Activated naive CD4-positive, alpha-beta T cell treated with anti-CD3 and anti-CD28 coated beads, Interleukin-2, amount 50 U/mL, for 16 hours (primary cell): ENCODE results near the gene PSMB8.
"Not testable (repeated sequence)": the region's sequence is repeated elsewhere in the genome, so short reads cannot be mapped to it uniquely, and the experiment has no call there.

Experiments
- DNase-seq: peaks from one replicate; pipeline ENCODE4 v3.0.0-alpha.2; 2020

PSMB8 gene

GRCh38 chr6:32843979-32844838 lies at the start of gene PSMB8:
Gene PSMB8 (minus strand): TSS chr6:32844047. CDS start chr6:32843996, 51 bp downstream.
- peak; percentile 97 for DNase-seq

- DNase-seq = no peak
These were observed 47.0 kb upstream of the PSMB8 start for GRCh38 chr6:32890831-32891230.

GRCh38 chr6:32889533-32889932 lies 45.7 kb upstream of the PSMB8 start:
- DNase-seq = no peak

- no peak for DNase-seq
These were observed 44.7 kb upstream of the PSMB8 start for GRCh38 chr6:32888576-32888975.

GRCh38 chr6:32887616-32888015 lies 43.8 kb upstream of the PSMB8 start:
- DNase-seq = no peak

GRCh38 chr6:32886681-32887383 lies 43.0 kb upstream of the PSMB8 start:
- DNase-seq = no peak

- no peak for DNase-seq
These were observed 41.9 kb upstream of the PSMB8 start for GRCh38 chr6:32885698-32886286.

- no peak for DNase-seq
These were observed 39.9 kb upstream of the PSMB8 start for GRCh38 chr6:32883789-32884188.

- DNase-seq = no peak
These were observed 39.0 kb upstream of the PSMB8 start for GRCh38 chr6:32882879-32883250.

- DNase-seq = not testable (repeated sequence)
These were observed 37.1 kb upstream of the PSMB8 start for GRCh38 chr6:32880962-32881361.

GRCh38 chr6:32879691-32880090 lies 35.8 kb upstream of the PSMB8 start:
- no peak for DNase-seq

GRCh38 chr6:32876603-32877002 lies 32.8 kb upstream of the PSMB8 start:
- DNase-seq = no peak

- DNase-seq = not testable (repeated sequence)
These were observed 30.1 kb upstream of the PSMB8 start for GRCh38 chr6:32873947-32874346.

- DNase-seq = peak; percentile 86
These were observed 24.5 kb upstream of the PSMB8 start for GRCh38 chr6:32868257-32868788.

- no peak for DNase-seq
These were observed 23.9 kb upstream of the PSMB8 start for GRCh38 chr6:32867554-32868256.

GRCh38 chr6:32867022-32867477 lies 23.2 kb upstream of the PSMB8 start:
- DNase-seq = no peak

GRCh38 chr6:32865724-32866443 lies 22.0 kb upstream of the PSMB8 start:
- no peak for DNase-seq

- no peak for DNase-seq
These were observed 18.9 kb upstream of the PSMB8 start for GRCh38 chr6:32862725-32863124.

- no peak for DNase-seq
These were observed 16.8 kb upstream of the PSMB8 start for GRCh38 chr6:32860674-32861073.

- DNase-seq = no peak
These were observed 14.3 kb upstream of the PSMB8 start for GRCh38 chr6:32858194-32858593.

GRCh38 chr6:32857156-32857891 lies 13.5 kb upstream of the PSMB8 start:
- no peak for DNase-seq
